H9 (cell line): ENCODE results near the gene ATAD1. TPM values are rescaled to one million over a fixed set of nuclear protein-coding genes. Genes with fewer than 3 reads are reported as not detected.

Experiments used
- DNase-seq: peaks from one replicate; pipeline ENCODE4 v3.0.0-alpha.2; 2017
- H2AFZ ChIP-seq: one replicate; pipeline ENCODE4 v1.6.1; 2013; ENCODE audit warnings: mild to moderate bottlenecking, low read length, control low read depth, moderate library complexity
- H2AK5ac ChIP-seq: 2 replicates; pipeline ENCODE4 v1.6.1; 2013; ENCODE audit warnings: low read length, control low read depth, mixed read lengths; ENCODE audit not compliant: insufficient read length
- H2BK120ac ChIP-seq: one replicate; pipeline ENCODE4 v1.6.1; 2013; ENCODE audit warnings: low read depth, mild to moderate bottlenecking, low read length, control low read depth, inconsistent platforms; ENCODE audit not compliant: poor library complexity, severe bottlenecking
- H2BK12ac ChIP-seq: 2 replicates; pipeline ENCODE4 v1.6.1; 2013; ENCODE audit warnings: low read length, control low read depth, mixed read lengths, low read depth; ENCODE audit not compliant: insufficient read length
- H2BK15ac ChIP-seq: 2 replicates; pipeline ENCODE4 v1.6.1; 2013; ENCODE audit warnings: low read depth, low read length, control low read depth
- H2BK20ac ChIP-seq: one replicate; pipeline ENCODE4 v1.6.1; 2013; ENCODE audit warnings: low read depth, mild to moderate bottlenecking, low read length, control low read depth, inconsistent platforms; ENCODE audit not compliant: poor library complexity, severe bottlenecking
- H2BK5ac ChIP-seq: 2 replicates; pipeline ENCODE4 v1.6.1; 2013; ENCODE audit warnings: low read length, control low read depth, mixed read lengths; ENCODE audit not compliant: insufficient read length
- H3K14ac ChIP-seq: 2 replicates; pipeline ENCODE4 v1.6.1; 2013; ENCODE audit warnings: low read length, control low read depth; ENCODE audit not compliant: insufficient read depth
- H3K18ac ChIP-seq: 2 replicates; pipeline ENCODE4 v1.6.1; 2013; ENCODE audit warnings: low read depth, mild to moderate bottlenecking, mixed read lengths, low read length, control low read depth; ENCODE audit not compliant: insufficient read length
- H3K23ac ChIP-seq: 2 replicates; pipeline ENCODE4 v1.6.1; 2013; ENCODE audit warnings: low read length, control low read depth, mixed read lengths, low read depth; ENCODE audit not compliant: insufficient read length
- H3K23me2 ChIP-seq: 2 replicates; pipeline ENCODE4 v1.6.1; 2013; ENCODE audit warnings: low read depth, mild to moderate bottlenecking, mixed read lengths, low read length, control low read depth; ENCODE audit not compliant: insufficient read length, poor library complexity, severe bottlenecking
- H3K27ac ChIP-seq: 2 replicates; pipeline ENCODE4 v1.5.1; 2013; ENCODE audit warnings: low read length, control low read depth, mixed read lengths, low read depth; ENCODE audit not compliant: insufficient read length
- H3K27me3 ChIP-seq: 2 replicates; pipeline ENCODE4 v1.6.1; 2013; ENCODE audit warnings: low read length, control low read depth, inconsistent platforms; ENCODE audit not compliant: insufficient read depth
- H3K4ac ChIP-seq: 2 replicates; pipeline ENCODE4 v1.6.1; 2013; ENCODE audit warnings: low read depth, mild to moderate bottlenecking, control low read depth, inconsistent platforms, low read length, moderate library complexity
- H3K4me1 ChIP-seq: 2 replicates; pipeline ENCODE4 v1.6.1; 2013; ENCODE audit warnings: low read length, control low read depth, inconsistent platforms; ENCODE audit not compliant: insufficient read depth
- H3K4me2 ChIP-seq: 2 replicates; pipeline ENCODE4 v1.6.1; 2013; ENCODE audit warnings: low read length, control low read depth, mixed read lengths; ENCODE audit not compliant: insufficient read length, insufficient read depth
- H3K56ac ChIP-seq: 2 replicates; pipeline ENCODE4 v1.6.1; 2013; ENCODE audit warnings: low read depth, mild to moderate bottlenecking, mixed read lengths, low read length, control low read depth; ENCODE audit not compliant: insufficient read length
- H3K79me1 ChIP-seq: 2 replicates; pipeline ENCODE4 v1.6.1; 2013; ENCODE audit warnings: low read depth, mild to moderate bottlenecking, moderate library complexity, low read length, control low read depth, inconsistent platforms; ENCODE audit not compliant: insufficient read depth, poor library complexity, severe bottlenecking
- H3K79me2 ChIP-seq: 2 replicates; pipeline ENCODE4 v1.6.1; 2013; ENCODE audit warnings: low read length, control low read depth, inconsistent platforms; ENCODE audit not compliant: insufficient read depth
- H3K9ac ChIP-seq: 2 replicates; pipeline ENCODE4 v1.6.1; 2013; ENCODE audit warnings: low read length, control low read depth, mixed read lengths; ENCODE audit not compliant: insufficient read length; ENCODE audit errors: extremely low read depth
- H3K9me3 ChIP-seq: one replicate; pipeline ENCODE4 v1.6.1; 2013; ENCODE audit warnings: low read depth, low read length, inconsistent platforms; ENCODE audit not compliant: control insufficient read depth
- H3T11ph ChIP-seq: one replicate; pipeline ENCODE4 v1.6.1; 2013; ENCODE audit warnings: mild to moderate bottlenecking, low read length, control low read depth, inconsistent platforms
- H4K20me1 ChIP-seq: one replicate; pipeline ENCODE4 v1.6.1; 2013; ENCODE audit not compliant: control insufficient read depth, insufficient read length, insufficient read depth
- H4K5ac ChIP-seq: 2 replicates; pipeline ENCODE4 v1.6.1; 2013; ENCODE audit warnings: low read depth, mild to moderate bottlenecking, mixed read lengths, low read length, control low read depth; ENCODE audit not compliant: insufficient read length
- H4K8ac ChIP-seq: replicated peaks from 2 replicates; pipeline ENCODE4 v1.6.1; 2013; ENCODE audit warnings: low read length, control low read depth, mixed read lengths, low read depth; ENCODE audit not compliant: insufficient read length
- H4K91ac ChIP-seq: 2 replicates; pipeline ENCODE4 v1.6.1; 2013; ENCODE audit warnings: low read depth, mild to moderate bottlenecking, moderate library complexity, mixed read lengths, low read length, control low read depth; ENCODE audit not compliant: insufficient read length
- H3K27ac Mint-ChIP-seq, 3 experiments: 2 replicates in 2 of 3; 3 replicates in 1 of 3; pipeline ENCODE4 v1.8.0; 2020 to 2021; ENCODE audit warnings: mixed read lengths in 3 of 3, mild to moderate bottlenecking in 1 of 3, moderate library complexity in 1 of 3
- H3K27me3 Mint-ChIP-seq: 2 replicates; pipeline ENCODE4 v1.8.0; 2021; ENCODE audit warnings: low read depth, mild to moderate bottlenecking, moderate library complexity, mixed read lengths
- H3K36me3 Mint-ChIP-seq, 3 experiments: 2 replicates in 2 of 3; 3 replicates in 1 of 3; pipeline ENCODE4 v1.8.0; 2020 to 2021; ENCODE audit warnings: low read depth in 3 of 3, mixed read lengths in 3 of 3; ENCODE audit not compliant: insufficient read depth in 1 of 3
- H3K4me1 Mint-ChIP-seq, 2 experiments: 2 replicates each; pipeline ENCODE4 v1.8.0; 2020; ENCODE audit warnings: mixed read lengths in 2 of 2
- H3K4me3 Mint-ChIP-seq, 2 experiments: 2 replicates in 1 of 2; 3 replicates in 1 of 2; pipeline ENCODE4 v1.8.0; 2020 to 2021; ENCODE audit warnings: mild to moderate bottlenecking in 2 of 2, mixed read lengths in 2 of 2, moderate library complexity in 1 of 2
- H3K9me3 Mint-ChIP-seq, 2 experiments: 2 replicates in 1 of 2; 3 replicates in 1 of 2; pipeline ENCODE4 v1.8.0; 2020; ENCODE audit warnings: mild to moderate bottlenecking in 2 of 2, mixed read lengths in 2 of 2, moderate library complexity in 1 of 2
- total RNA-seq: library from RNA; stranded (reverse); gene quantifications from 2 replicates; pipeline ENCODE4 v1.2.1, GENCODE V29; 2021
- TF ChIP-seq, protein P1 (sequence below): fragments of 200-600 bp; sonication (generic); conservative IDR thresholded peaks from 3 replicates; pipeline ENCODE4 v1.8.0; 2021; ENCODE audit warnings: antibody characterized with exemption, mild to moderate bottlenecking

Gene ATAD1
- total RNA-seq, 1 experiment from 2014 or later = 38.7 TPM

DNA sequence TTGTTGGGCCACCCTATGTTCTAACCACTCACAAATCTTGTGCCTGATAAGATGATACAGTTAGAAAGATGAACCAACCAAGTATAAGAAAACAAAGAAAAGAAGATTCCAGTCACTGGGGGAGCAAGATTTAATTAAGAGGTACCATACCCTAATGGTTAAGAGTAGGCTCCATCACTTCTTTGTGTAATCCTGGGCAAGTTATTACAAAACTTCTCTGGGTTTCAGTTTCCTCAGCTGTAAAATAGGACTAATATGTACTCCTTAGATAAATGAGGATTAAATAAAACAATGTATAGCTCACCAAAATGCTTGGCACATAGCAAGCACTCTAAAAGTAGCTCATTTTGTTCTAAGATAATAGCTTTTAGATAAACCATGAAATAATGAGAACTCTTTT is 58.5 kb downstream of the ATAD1 start:
- TF ChIP-seq, protein P1, sequence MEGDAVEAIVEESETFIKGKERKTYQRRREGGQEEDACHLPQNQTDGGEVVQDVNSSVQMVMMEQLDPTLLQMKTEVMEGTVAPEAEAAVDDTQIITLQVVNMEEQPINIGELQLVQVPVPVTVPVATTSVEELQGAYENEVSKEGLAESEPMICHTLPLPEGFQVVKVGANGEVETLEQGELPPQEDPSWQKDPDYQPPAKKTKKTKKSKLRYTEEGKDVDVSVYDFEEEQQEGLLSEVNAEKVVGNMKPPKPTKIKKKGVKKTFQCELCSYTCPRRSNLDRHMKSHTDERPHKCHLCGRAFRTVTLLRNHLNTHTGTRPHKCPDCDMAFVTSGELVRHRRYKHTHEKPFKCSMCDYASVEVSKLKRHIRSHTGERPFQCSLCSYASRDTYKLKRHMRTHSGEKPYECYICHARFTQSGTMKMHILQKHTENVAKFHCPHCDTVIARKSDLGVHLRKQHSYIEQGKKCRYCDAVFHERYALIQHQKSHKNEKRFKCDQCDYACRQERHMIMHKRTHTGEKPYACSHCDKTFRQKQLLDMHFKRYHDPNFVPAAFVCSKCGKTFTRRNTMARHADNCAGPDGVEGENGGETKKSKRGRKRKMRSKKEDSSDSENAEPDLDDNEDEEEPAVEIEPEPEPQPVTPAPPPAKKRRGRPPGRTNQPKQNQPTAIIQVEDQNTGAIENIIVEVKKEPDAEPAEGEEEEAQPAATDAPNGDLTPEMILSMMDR = no peak
- Mint-ChIP-seq H3K27me3 (no peaks in the 10 kb centered on the region), H3K27ac (no peak overlapping the region), H3K4me3 (no peak overlapping the region), H3K36me3 (peaks cover 5 to 27% (median 11%) of the 10 kb centered on the region in 3 experiments; a peak in 6 of 7 replicates), H3K9me3 (no peaks in the 10 kb centered on the region), H3K4me1 (peaks cover 0 to 8% of the 10 kb centered on the region in 2 experiments; a peak in 2 of 4 replicates)
- Histone ChIP-seq H2BK12ac (no peak overlapping the region), H3K9me3 (no peaks in the 10 kb centered on the region), H4K5ac (no peak overlapping the region), H3K56ac (no peak overlapping the region), H2BK120ac (no peak overlapping the region), H3K23me2 (no peaks in the 10 kb centered on the region), H4K8ac (no peak overlapping the region), H3K4me2 (no peak overlapping the region), H2BK5ac (no peak overlapping the region), H2BK15ac (no peak overlapping the region), H2AK5ac (no peak overlapping the region), H4K20me1 (no peaks in the 10 kb centered on the region), H4K91ac (no peak overlapping the region), H3K14ac (no peak overlapping the region), H3K9ac (no peak overlapping the region), H3K4me1 (no peaks in the 10 kb centered on the region; the same call in 1 of the 2 replicates), H3K23ac (no peak overlapping the region), H2AFZ (no peak overlapping the region), H3K27me3 (no peaks in the 10 kb centered on the region), H3K4ac (no peak overlapping the region), H3K27ac (no peak overlapping the region), H3T11ph (no peak overlapping the region), H2BK20ac (no peak overlapping the region), H3K79me1 (no peaks in the 10 kb centered on the region), H3K18ac (no peak overlapping the region), H3K79me2 (no peaks in the 10 kb centered on the region)
- no peak for DNase-seq
